ENCODE results near the gene BCL2L15.

- TF ChIP-seq CTCF (IDR thresholded peaks at IDR 0.05), result no peak
- no peak for TF ChIP-seq POLR2A (IDR thresholded peaks at IDR 0.05; ENCODE audit: low read depth)
- no peak for TF ChIP-seq POLR2AphosphoS5 (IDR thresholded peaks at IDR 0.05)
- TF ChIP-seq EP300 (IDR thresholded peaks at IDR 0.05), result no peak
Measured at GRCh38 chr1:113916974-113917373, 29.6 kb upstream of the BCL2L15 start.

Data from esophagus muscularis mucosa (tissue), 4 donors.